Calu3 (cell line): ENCODE results near the gene ENTPD2. TPM values are rescaled to one million over a fixed set of nuclear protein-coding genes. Genes with fewer than 3 reads are reported as not detected.

Experiments used
- BruUV-seq: library from RNA; stranded (reverse); fragments of 400-500 nt; replicated peaks from 2 replicates; lab custom pipeline; 2021; lab: Mats Ljungman, UMichigan
- CTCF ChIA-PET: fragments of 300-600 bp; sonication (Branson Sonifier 250); formaldehyde crosslinking; loops from one replicate; lab custom pipeline; 2022; ENCODE audit warnings: antibody characterized with exemption; lab: Charles Lee
- DNase-seq: peaks from one replicate; pipeline ENCODE4 v3.0.0; 2022
- H3K27ac Mint-ChIP-seq: one replicate; pipeline ENCODE4 v1.8.0; 2022; ENCODE audit warnings: mixed read lengths; ENCODE audit not compliant: unreplicated experiment
- H3K27me3 Mint-ChIP-seq: one replicate; pipeline ENCODE4 v1.8.0; 2022; ENCODE audit warnings: mixed read lengths; ENCODE audit not compliant: unreplicated experiment
- H3K36me3 Mint-ChIP-seq: one replicate; pipeline ENCODE4 v1.8.0; 2022; ENCODE audit warnings: mild to moderate bottlenecking, moderate library complexity, mixed read lengths; ENCODE audit not compliant: insufficient read depth, unreplicated experiment
- H3K4me1 Mint-ChIP-seq: one replicate; pipeline ENCODE4 v1.8.0; 2022; ENCODE audit warnings: mild to moderate bottlenecking, low read depth, mixed read lengths; ENCODE audit not compliant: unreplicated experiment
- H3K4me3 Mint-ChIP-seq: one replicate; pipeline ENCODE4 v1.8.0; 2022; ENCODE audit warnings: mild to moderate bottlenecking, low read depth, moderate library complexity, mixed read lengths; ENCODE audit not compliant: unreplicated experiment
- H3K9me3 Mint-ChIP-seq: one replicate; pipeline ENCODE4 v1.8.0; 2022; ENCODE audit warnings: low read depth, mixed read lengths; ENCODE audit not compliant: unreplicated experiment
- CTCF ChIP-seq: fragments of 200-600 bp; IDR thresholded peaks from one replicate; pipeline ENCODE4 v1.8.0; 2022; ENCODE audit warnings: antibody characterized with exemption; ENCODE audit not compliant: unreplicated experiment
- intact Hi-C: fragments of 100-400 bp; cut with micrococcal nuclease; formaldehyde crosslinking; loops from one replicate; pipeline ENCODE4 v1.10.0; 2022; ENCODE audit not compliant: unreplicated experiment
- total RNA-seq: library from RNA; stranded (reverse); gene quantifications from 2 replicates; pipeline ENCODE4 v1.2.3, GENCODE V29; 2022

ENTPD2 gene
- total RNA-seq, 1 experiment from 2014 or later = 3.8 TPM

- Mint-ChIP-seq H3K27me3 (no peaks in the 10 kb centered on the region), H3K4me3 (no peak overlapping the region), H3K36me3 (peaks cover 19% of the 10 kb centered on the region), H3K27ac (no peak overlapping the region), H3K4me1 (no peaks in the 10 kb centered on the region), H3K9me3 (no peaks in the 10 kb centered on the region)
- no peak for TF ChIP-seq CTCF
- no peak for DNase-seq
- CTCF ChIA-PET = no interaction called here
- BruUV-seq = no TSS peak
- intact Hi-C loops = no loop called here
Measured at GRCh38 chr9:137019891-137020683, 33.8 kb downstream of the ENTPD2 start.

DNA sequence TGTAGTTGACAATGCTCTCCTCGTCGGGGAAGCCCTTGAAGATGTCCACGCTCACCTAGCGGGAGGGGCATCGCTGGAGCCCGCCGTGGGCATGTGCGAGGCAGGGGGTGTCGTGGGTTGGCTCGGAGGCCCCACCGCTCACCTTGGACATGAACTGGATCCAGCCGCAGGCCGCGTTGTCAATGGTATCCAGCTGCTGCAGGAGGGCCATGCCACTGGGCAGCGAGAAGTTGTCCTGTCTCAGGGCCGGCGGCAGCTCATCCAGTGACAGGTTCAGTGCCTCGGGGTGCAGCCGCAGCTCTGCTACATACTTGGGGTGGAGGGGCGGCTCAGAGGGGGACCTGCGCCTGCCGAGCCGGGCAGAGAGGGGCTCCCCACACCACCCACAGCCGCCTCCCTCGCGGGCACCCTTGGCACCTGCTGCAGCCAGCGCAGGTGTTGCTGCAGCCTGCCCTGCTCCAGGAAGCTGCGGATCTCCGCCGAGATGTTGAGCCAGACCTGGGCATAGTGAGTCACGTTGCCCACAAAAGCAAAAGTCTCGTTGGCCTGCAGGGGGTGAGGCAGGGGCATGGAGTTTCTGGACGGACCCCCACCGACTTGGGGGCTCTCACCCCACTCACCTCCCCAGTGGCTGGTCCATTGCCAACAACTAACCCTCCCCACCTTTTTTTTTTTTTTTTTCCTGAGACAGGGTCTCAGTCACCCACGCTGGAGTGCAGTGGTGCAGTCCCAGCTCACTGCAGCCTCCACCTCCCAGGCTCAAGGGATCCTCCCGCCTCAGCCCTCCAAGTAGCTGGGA lies 34.9 kb downstream of the ENTPD2 start:
- no peak for DNase-seq
- Mint-ChIP-seq H3K36me3 (peaks cover 20% of the 10 kb centered on the region), H3K27me3 (no peaks in the 10 kb centered on the region), H3K4me3 (no peak overlapping the region), H3K4me1 (no peaks in the 10 kb centered on the region), H3K27ac (no peak overlapping the region), H3K9me3 (no peaks in the 10 kb centered on the region)
- TF ChIP-seq CTCF = no peak
- intact Hi-C loops = no loop called here
- CTCF ChIA-PET = interaction anchor here (0.6 kb wide), 1 partner anchor 81 kb away, joined by 5 read pairs; no protein-coding TSS in a partner anchor
- no TSS peak for BruUV-seq

DNA sequence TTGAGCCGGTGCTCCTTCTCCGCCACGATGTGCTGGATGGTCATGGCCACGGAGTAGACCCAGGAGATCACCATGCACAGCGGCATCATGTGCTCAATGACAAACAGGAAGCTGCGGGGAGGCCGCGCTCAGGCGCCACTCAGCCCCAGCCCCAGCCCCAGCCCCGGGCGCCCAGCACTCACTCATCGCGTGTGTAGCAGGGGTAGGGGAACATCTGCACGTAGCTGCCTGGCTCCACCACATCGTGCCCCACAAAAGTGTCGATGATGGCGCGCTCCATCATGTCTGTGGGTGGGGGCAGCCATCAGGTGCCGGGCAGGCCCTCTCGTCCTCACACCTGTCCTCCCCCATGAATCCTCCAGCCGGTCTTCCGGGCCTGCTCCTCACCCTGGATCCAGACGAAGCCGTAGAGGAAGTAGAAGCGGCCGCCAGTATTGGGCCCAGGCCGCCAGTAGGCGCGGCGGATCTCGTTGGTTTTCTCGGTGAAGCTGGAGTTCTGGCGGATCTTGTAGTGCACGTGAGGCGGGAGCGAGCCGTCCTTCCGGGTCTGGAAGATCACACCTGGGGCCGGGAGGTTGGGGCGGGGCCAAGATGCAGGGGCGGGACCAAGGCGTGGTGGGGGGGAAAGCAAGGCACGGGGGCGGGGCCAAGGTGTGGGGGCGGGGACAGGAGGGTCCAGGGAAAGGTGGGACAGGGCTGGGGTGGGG lies 35.9 kb downstream of the ENTPD2 start:
- CTCF ChIA-PET = interaction anchor here (0.5 to 1.0 kb wide), 3 partner anchors 12 to 256 kb away, joined by 3 to 5 read pairs (median 3); no protein-coding TSS in a partner anchor
- no peak for TF ChIP-seq CTCF
- H3K9me3 Mint-ChIP-seq = no peaks in the 10 kb centered on the region
- intact Hi-C loops = no loop called here
- no peak for DNase-seq
- BruUV-seq = no TSS peak
- H3K4me3 Mint-ChIP-seq = no peak overlapping the region
- H3K4me1 Mint-ChIP-seq = no peaks in the 10 kb centered on the region
- H3K27ac Mint-ChIP-seq = no peak overlapping the region
- no peaks in the 10 kb centered on the region for H3K27me3 Mint-ChIP-seq
- H3K36me3 Mint-ChIP-seq = peaks cover 18% of the 10 kb centered on the region

GRCh38 chr9:137017071-137017470 lies 36.8 kb downstream of the ENTPD2 start:
- peaks cover 15% of the 10 kb centered on the region for H3K36me3 Mint-ChIP-seq
- CTCF ChIA-PET = interaction anchor here (1.0 kb wide), 1 partner anchor 12 kb away, joined by 3 read pairs; no protein-coding TSS in a partner anchor
- no TSS peak for BruUV-seq
- H3K27me3 Mint-ChIP-seq = no peaks in the 10 kb centered on the region
- DNase-seq = no peak
- intact Hi-C loops = no loop called here
- TF ChIP-seq CTCF = no peak
- no peak overlapping the region for H3K27ac Mint-ChIP-seq
- H3K4me1 Mint-ChIP-seq = no peaks in the 10 kb centered on the region
- no peaks in the 10 kb centered on the region for H3K9me3 Mint-ChIP-seq
- no peak overlapping the region for H3K4me3 Mint-ChIP-seq
